Neural cell (in vitro differentiated cells): ENCODE data around the gene BCAP29. TPM values are rescaled to one million over a fixed set of nuclear protein-coding genes. Genes with fewer than 3 reads are reported as not detected.
"Not testable (repeated sequence)": the region's sequence is repeated elsewhere in the genome, so short reads cannot be mapped to it uniquely, and the experiment has no call there.

Source experiments
- H2AFZ ChIP-seq: fragments of 200-600, 300-800 bp; sonication (generic), shearing (Covaris generic); 2 replicates; pipeline ENCODE4 v1.6.0; 2014; ENCODE audit warnings: low read depth, mild to moderate bottlenecking, antibody characterized with exemption, low read length, moderate library complexity
- H3F3A ChIP-seq: fragments of 200-600 bp; shearing (Covaris generic); 2 replicates; pipeline ENCODE4 v1.6.1; 2016; ENCODE audit warnings: mild to moderate bottlenecking, moderate library complexity, mixed read lengths, antibody characterized with exemption, low read length; ENCODE audit not compliant: insufficient read depth, poor library complexity, severe bottlenecking
- H3K27ac ChIP-seq: fragments of 200-600, 300-800 bp; sonication (generic), shearing (Covaris generic); 2 replicates; pipeline ENCODE4 v1.5.1; 2014; ENCODE audit warnings: mild to moderate bottlenecking, low read length, moderate library complexity
- H3K27me3 ChIP-seq: fragments of 300-800, 200-600 bp; sonication (generic), shearing (Covaris generic); 2 replicates; pipeline ENCODE4 v1.6.0; 2014; ENCODE audit warnings: mild to moderate bottlenecking, low read depth, low read length, moderate library complexity; ENCODE audit not compliant: insufficient read depth
- H3K36me3 ChIP-seq: fragments of 300-800, 200-600 bp; sonication (generic), shearing (Covaris generic); 2 replicates; pipeline ENCODE4 v1.5.1; 2014; ENCODE audit warnings: mild to moderate bottlenecking, antibody characterized with exemption, low read length, moderate library complexity; ENCODE audit not compliant: insufficient read depth
- H3K4me2 ChIP-seq: fragments of 300-800, 200-600 bp; sonication (generic), shearing (Covaris generic); 2 replicates; pipeline ENCODE4 v1.6.0; 2014; ENCODE audit warnings: mild to moderate bottlenecking, low read length
- H3K4me3 ChIP-seq: fragments of 300-800, 200-600 bp; sonication (generic), shearing (Covaris generic); 2 replicates; pipeline ENCODE4 v1.5.1; 2014; ENCODE audit warnings: mild to moderate bottlenecking, low read length, moderate library complexity
- H3K79me2 ChIP-seq: fragments of 200-600 bp; shearing (Covaris generic); replicated peaks from 2 replicates; pipeline ENCODE4 v1.6.0; 2014; ENCODE audit warnings: mild to moderate bottlenecking, low read length, moderate library complexity; ENCODE audit not compliant: insufficient read depth
- H3K9ac ChIP-seq: fragments of 300-800, 200-600 bp; sonication (generic), shearing (Covaris generic); 2 replicates; pipeline ENCODE4 v1.6.1; 2016; ENCODE audit warnings: mild to moderate bottlenecking, low read length, mixed read lengths
- H3K9me2 ChIP-seq: fragments of 200-600 bp; shearing (Covaris generic); 2 replicates; pipeline ENCODE4 v1.6.1; 2016; ENCODE audit warnings: mild to moderate bottlenecking, low read length, mixed read lengths; ENCODE audit not compliant: insufficient read depth
- H3K9me3 ChIP-seq: fragments of 200-600, 300-800 bp; sonication (generic), shearing (Covaris generic); 2 replicates; pipeline ENCODE4 v1.6.1; 2016; ENCODE audit warnings: mild to moderate bottlenecking, mixed run types, low read length, moderate library complexity, mixed read lengths
- H4K20me1 ChIP-seq: fragments of 200-600 bp; shearing (Covaris generic); 2 replicates; pipeline ENCODE4 v1.6.1; 2016; ENCODE audit warnings: mild to moderate bottlenecking, mixed run types; ENCODE audit not compliant: insufficient read depth
- CTCF ChIP-seq: fragments of 450-650 bp; IDR thresholded peaks from 2 replicates; pipeline ENCODE4 v1.5.1; 2014; ENCODE audit warnings: antibody characterized with exemption, mild to moderate bottlenecking, moderate library complexity; ENCODE audit not compliant: poor library complexity, severe bottlenecking
- EP300 ChIP-seq: fragments of 450-650 bp; conservative IDR thresholded peaks from 2 replicates; pipeline ENCODE4 v1.6.1; 2014; ENCODE audit warnings: antibody characterized with exemption, mild to moderate bottlenecking, moderate library complexity; ENCODE audit not compliant: poor library complexity, severe bottlenecking
- EZH2 ChIP-seq: fragments of 200-600, 300-800 bp; shearing (Covaris generic), sonication (generic); IDR thresholded peaks from 2 replicates; pipeline ENCODE4 v1.6.1; 2014; ENCODE audit warnings: antibody characterized with exemption, low read length, borderline replicate concordance, mild to moderate bottlenecking; ENCODE audit not compliant: insufficient read depth, poor library complexity, severe bottlenecking
- MXI1 ChIP-seq: fragments of 450-650 bp; conservative IDR thresholded peaks from 2 replicates; pipeline ENCODE4 v1.6.1; 2014; ENCODE audit warnings: antibody characterized with exemption, mild to moderate bottlenecking; ENCODE audit not compliant: poor library complexity, severe bottlenecking
- POLR2AphosphoS5 ChIP-seq: IDR thresholded peaks from 2 replicates; pipeline ENCODE4 v1.6.1; 2012
- RAD21 ChIP-seq: fragments of 450-650 bp; conservative IDR thresholded peaks from 2 replicates; pipeline ENCODE4 v1.6.1; 2014; ENCODE audit warnings: antibody characterized with exemption, mild to moderate bottlenecking, moderate library complexity
- SMC3 ChIP-seq: fragments of 450-650 bp; conservative IDR thresholded peaks from 2 replicates; pipeline ENCODE4 v1.6.1; 2014; ENCODE audit warnings: antibody characterized with exemption, mild to moderate bottlenecking, moderate library complexity; ENCODE audit not compliant: poor library complexity
- TAF1 ChIP-seq: IDR thresholded peaks from 2 replicates; pipeline ENCODE4 v1.6.1; 2012; ENCODE audit warnings: low read depth
- polyA plus RNA-seq: library from polyadenylated mRNA; depleted of rRNA; stranded (reverse); fragments of >200 nt; gene quantifications from 2 replicates; pipeline ENCODE4 v1.2.3, GENCODE V29; 2014
- TF ChIP-seq, protein P1 (sequence below): IDR thresholded peaks from 2 replicates; pipeline ENCODE4 v1.6.1; 2012; ENCODE audit warnings: borderline replicate concordance

BCAP29 gene
- polyA plus RNA-seq, 1 donor from 2014 or later: 51.5 TPM

GRCh38 chr7:107534139-107534538 is 45.9 kb upstream of the BCAP29 start:
- Histone ChIP-seq H3F3A (no peaks in the 10 kb centered on the region), H3K79me2 (no peaks in the 10 kb centered on the region), H3K27me3 (no peaks in the 10 kb centered on the region), H2AFZ (no peak overlapping the region), H3K9me2 (no peaks in the 10 kb centered on the region), H3K4me2 (no peak overlapping the region), H3K9ac (no peak overlapping the region), H4K20me1 (no peaks in the 10 kb centered on the region), H3K27ac (no peak overlapping the region), H3K36me3 (no peaks in the 10 kb centered on the region), H3K9me3 (no peaks in the 10 kb centered on the region), H3K4me3 (no peak overlapping the region)
- TF ChIP-seq EZH2 (no peak), CTCF (no peak), TAF1 (no peak), MXI1 (no peak), SMC3 (no peak), EP300 (no peak), POLR2AphosphoS5 (no peak)
- TF ChIP-seq, protein P1, sequence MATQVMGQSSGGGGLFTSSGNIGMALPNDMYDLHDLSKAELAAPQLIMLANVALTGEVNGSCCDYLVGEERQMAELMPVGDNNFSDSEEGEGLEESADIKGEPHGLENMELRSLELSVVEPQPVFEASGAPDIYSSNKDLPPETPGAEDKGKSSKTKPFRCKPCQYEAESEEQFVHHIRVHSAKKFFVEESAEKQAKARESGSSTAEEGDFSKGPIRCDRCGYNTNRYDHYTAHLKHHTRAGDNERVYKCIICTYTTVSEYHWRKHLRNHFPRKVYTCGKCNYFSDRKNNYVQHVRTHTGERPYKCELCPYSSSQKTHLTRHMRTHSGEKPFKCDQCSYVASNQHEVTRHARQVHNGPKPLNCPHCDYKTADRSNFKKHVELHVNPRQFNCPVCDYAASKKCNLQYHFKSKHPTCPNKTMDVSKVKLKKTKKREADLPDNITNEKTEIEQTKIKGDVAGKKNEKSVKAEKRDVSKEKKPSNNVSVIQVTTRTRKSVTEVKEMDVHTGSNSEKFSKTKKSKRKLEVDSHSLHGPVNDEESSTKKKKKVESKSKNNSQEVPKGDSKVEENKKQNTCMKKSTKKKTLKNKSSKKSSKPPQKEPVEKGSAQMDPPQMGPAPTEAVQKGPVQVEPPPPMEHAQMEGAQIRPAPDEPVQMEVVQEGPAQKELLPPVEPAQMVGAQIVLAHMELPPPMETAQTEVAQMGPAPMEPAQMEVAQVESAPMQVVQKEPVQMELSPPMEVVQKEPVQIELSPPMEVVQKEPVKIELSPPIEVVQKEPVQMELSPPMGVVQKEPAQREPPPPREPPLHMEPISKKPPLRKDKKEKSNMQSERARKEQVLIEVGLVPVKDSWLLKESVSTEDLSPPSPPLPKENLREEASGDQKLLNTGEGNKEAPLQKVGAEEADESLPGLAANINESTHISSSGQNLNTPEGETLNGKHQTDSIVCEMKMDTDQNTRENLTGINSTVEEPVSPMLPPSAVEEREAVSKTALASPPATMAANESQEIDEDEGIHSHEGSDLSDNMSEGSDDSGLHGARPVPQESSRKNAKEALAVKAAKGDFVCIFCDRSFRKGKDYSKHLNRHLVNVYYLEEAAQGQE: no peak

DNA sequence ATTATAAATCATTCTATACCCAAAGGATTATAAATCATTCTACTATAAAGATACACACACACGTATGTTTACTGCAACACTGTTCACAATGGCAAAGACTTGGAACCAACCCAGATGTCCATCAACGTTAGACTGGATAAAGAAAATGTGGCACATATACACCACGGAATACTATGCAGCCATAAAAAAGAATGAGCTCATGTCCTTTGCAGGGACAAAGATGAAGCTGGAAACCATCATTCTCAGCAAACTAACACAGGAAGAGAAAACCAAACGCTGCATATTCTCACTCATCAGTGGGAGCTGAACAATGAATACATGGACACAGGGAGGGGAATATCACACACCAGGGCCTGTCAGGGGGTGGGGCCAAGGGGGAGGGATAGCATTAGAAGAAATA is 42.8 kb upstream of the BCAP29 start:
- not testable (repeated sequence) for H3K9me3 ChIP-seq, H3K9me2 ChIP-seq, H4K20me1 ChIP-seq, H3K27me3 ChIP-seq, H3K36me3 ChIP-seq, H3K4me2 ChIP-seq, H3K79me2 ChIP-seq, H3K9ac ChIP-seq, H3K27ac ChIP-seq, H3F3A ChIP-seq, H2AFZ ChIP-seq, H3K4me3 ChIP-seq

DNA sequence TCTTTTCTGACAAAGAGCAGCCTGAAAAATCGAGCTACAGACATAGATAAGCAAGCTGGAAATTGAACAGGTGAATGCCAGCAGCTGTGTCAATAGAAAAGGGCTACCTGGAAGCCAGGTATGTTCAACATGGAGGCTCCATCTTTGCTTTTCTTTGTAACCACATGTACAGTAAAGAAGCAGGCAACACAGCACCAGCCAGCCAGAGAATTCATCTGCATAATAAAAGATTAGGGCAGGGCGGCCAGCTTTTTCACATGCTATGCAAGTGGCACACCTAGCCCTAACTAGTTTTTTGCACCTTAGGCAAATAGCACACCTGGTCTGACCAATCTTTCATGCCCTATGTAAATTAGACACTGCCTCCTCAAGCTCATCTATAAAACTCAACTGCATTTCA is 42.0 kb upstream of the BCAP29 start:
- H3K4me2 ChIP-seq: no peak overlapping the region
- no peak overlapping the region for H3K9ac ChIP-seq
- no peak overlapping the region for H3K27ac ChIP-seq
- H3F3A ChIP-seq: no peaks in the 10 kb centered on the region
- no peaks in the 10 kb centered on the region for H3K9me2 ChIP-seq
- H3K79me2 ChIP-seq: no peaks in the 10 kb centered on the region
- H2AFZ ChIP-seq: no peak overlapping the region
- TF ChIP-seq TAF1 (no peak), SMC3 (no peak), RAD21 (no peak)
- no peaks in the 10 kb centered on the region for H3K9me3 ChIP-seq
- H3K36me3 ChIP-seq: no peaks in the 10 kb centered on the region
- no peaks in the 10 kb centered on the region for H3K27me3 ChIP-seq
- H4K20me1 ChIP-seq: no peaks in the 10 kb centered on the region
- H3K4me3 ChIP-seq: no peak overlapping the region
